ENCODE results near the gene IFNG-AS1.

DNA sequence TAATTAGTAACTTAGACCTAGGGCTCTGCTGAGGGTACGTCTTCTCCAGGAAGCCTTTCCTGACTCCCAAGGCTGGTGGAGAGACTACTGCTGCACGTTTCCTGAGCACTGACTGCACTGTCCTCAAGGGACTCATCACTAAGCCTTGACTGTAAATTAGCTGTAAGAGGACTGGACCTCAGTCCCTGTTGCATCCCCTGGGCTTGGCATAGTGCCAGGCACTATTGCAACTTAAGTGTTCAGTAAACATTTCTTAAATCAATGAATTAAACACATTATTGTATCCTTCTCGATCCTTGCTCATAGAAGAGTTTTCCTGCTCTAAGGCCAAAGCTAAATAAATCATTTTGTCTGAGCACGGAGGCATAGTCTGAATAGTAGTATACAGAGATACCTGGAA is 31.9 kb upstream of the IFNG-AS1 start:
- TF ChIP-seq, protein P1, sequence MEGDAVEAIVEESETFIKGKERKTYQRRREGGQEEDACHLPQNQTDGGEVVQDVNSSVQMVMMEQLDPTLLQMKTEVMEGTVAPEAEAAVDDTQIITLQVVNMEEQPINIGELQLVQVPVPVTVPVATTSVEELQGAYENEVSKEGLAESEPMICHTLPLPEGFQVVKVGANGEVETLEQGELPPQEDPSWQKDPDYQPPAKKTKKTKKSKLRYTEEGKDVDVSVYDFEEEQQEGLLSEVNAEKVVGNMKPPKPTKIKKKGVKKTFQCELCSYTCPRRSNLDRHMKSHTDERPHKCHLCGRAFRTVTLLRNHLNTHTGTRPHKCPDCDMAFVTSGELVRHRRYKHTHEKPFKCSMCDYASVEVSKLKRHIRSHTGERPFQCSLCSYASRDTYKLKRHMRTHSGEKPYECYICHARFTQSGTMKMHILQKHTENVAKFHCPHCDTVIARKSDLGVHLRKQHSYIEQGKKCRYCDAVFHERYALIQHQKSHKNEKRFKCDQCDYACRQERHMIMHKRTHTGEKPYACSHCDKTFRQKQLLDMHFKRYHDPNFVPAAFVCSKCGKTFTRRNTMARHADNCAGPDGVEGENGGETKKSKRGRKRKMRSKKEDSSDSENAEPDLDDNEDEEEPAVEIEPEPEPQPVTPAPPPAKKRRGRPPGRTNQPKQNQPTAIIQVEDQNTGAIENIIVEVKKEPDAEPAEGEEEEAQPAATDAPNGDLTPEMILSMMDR (IDR thresholded peaks at IDR 0.05): no peak
- TF ChIP-seq POLR2A (IDR thresholded peaks at IDR 0.05): no peak
